ENCODE results near the gene SAYSD1. TPM values are rescaled to one million over a fixed set of nuclear protein-coding genes. Genes with fewer than 3 reads are reported as not detected.

SAYSD1 gene
- total and polyA plus RNA-seq, 2 of the 8 experiments (the other 6 are each of a cell fraction or from before 2014, with no cell fraction given), result 6.7 to 7.9 TPM

DNA sequence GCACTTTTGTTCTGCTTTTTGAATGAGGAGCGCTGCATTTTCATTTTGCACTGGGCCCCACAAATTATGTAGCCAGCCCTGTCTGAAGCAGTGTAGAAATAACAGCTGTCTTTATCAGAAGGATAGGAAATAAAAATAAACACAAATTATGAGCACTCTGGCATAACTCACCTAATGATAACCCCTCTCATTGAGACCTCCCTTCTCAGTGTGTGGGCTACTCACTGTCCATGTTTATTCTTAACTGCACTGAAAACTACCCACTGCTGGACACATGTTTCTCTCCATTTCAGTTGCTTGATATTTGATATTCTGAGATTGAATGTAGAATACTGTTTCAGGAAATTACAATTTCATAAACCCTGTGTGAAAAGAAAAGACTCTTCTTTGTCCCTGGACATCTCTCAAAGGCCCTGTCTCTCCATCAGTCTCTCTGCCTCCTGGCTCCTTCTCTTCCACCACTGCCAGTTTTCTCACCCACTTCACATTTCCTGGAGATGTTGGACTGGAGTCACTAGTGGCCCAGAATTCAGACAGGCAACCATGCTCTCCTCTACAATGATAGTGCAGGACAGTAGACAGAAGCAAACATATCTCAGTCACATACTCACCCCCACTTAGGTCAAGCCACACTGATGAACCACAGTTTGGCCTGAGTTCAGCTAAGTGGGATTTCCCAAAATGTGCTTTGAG is 29.6 kb upstream of the SAYSD1 start:
- no peak overlapping the region for H2AFZ ChIP-seq (ENCODE audit: low read length)
- no peaks in the 10 kb centered on the region for H4K20me1 ChIP-seq (replicated peaks in 1 of 2; ENCODE audit: control insufficient read depth in 1 of 2, insufficient read depth in 2 of 2, low read length in 2 of 2)
- no peak overlapping the region for H3K23ac ChIP-seq (ENCODE audit: insufficient read length)
- H3K27ac ChIP-seq (ENCODE audit: low read depth, low read length), result no peak overlapping the region
- no peak overlapping the region for H2BK5ac ChIP-seq (ENCODE audit: low read depth, low read length)
- H3K23me2 ChIP-seq (ENCODE audit: low read depth, low read length), result no peaks in the 10 kb centered on the region
- H3K4ac ChIP-seq (replicated peaks; ENCODE audit: insufficient read length, low read depth, low read length), result no peak overlapping the region
- no peak overlapping the region for H3K4me3 ChIP-seq (ENCODE audit: extremely low read depth in 1 of 4, insufficient read depth in 2 of 4, low read depth in 3 of 4, low read length in 4 of 4)
- H2AK5ac ChIP-seq (ENCODE audit: low read depth, low read length), result no peak overlapping the region
- no peak overlapping the region for H3K9ac ChIP-seq (replicated peaks in 1 of 4; ENCODE audit: extremely low read depth in 1 of 4, low read depth in 3 of 4, low read length in 3 of 4)
- H4K8ac ChIP-seq (ENCODE audit: extremely low read depth, insufficient read depth, low read length), result no peak overlapping the region
- no peak overlapping the region for H4K91ac ChIP-seq (replicated peaks; ENCODE audit: insufficient read length, low read length)
- H2BK20ac ChIP-seq (ENCODE audit: low read length), result no peak overlapping the region
- DNase-seq (ENCODE audit: low read depth in 1 of 2, low spot score in 2 of 2) (no peak), FAIRE-seq (no peak)
- H3K27me3 ChIP-seq (replicated peaks in 1 of 4; ENCODE audit: control insufficient read depth in 3 of 4, extremely low read depth in 1 of 4, insufficient read depth in 3 of 4, low read length in 3 of 4), result no peaks in the 10 kb centered on the region; a peak in 1 of 7 replicates
- no peaks in the 10 kb centered on the region for H3K9me3 ChIP-seq (ENCODE audit: insufficient read depth in 2 of 2, low read depth in 1 of 2, low read length in 1 of 2)
- no peaks in the 10 kb centered on the region for H3K79me2 ChIP-seq (ENCODE audit: control insufficient read depth in 1 of 2, insufficient read depth in 2 of 2, low read length in 2 of 2)
- no peak overlapping the region for H2BK15ac ChIP-seq (ENCODE audit: low read length)
- H3K56ac ChIP-seq (replicated peaks; ENCODE audit: insufficient read length, low read depth, low read length), result no peak overlapping the region
- no peak overlapping the region for H3K18ac ChIP-seq (ENCODE audit: extremely low read depth, low read length)
- no peak overlapping the region for H3K4me2 ChIP-seq (ENCODE audit: insufficient read depth in 1 of 2, low read depth in 2 of 2, low read length in 2 of 2)
- H2BK12ac ChIP-seq (ENCODE audit: low read depth, low read length), result no peak overlapping the region
- no peaks in the 10 kb centered on the region for H3K4me1 ChIP-seq (replicated peaks in 1 of 4; ENCODE audit: control insufficient read depth in 3 of 4, insufficient read depth in 4 of 4, low read length in 3 of 4)
- H3K14ac ChIP-seq (ENCODE audit: insufficient read length), result no peak overlapping the region
- H4K5ac ChIP-seq (ENCODE audit: insufficient read length, low read depth, low read length), result no peak overlapping the region
- ChIA-PET CTCF (ENCODE audit: partially characterized antibody) (interaction anchor here (1.2 to 1.6 kb wide), 2 partner anchors 22 to 143 kb away, joined by 3 to 5 read pairs; no protein-coding TSS in a partner anchor), POLR2A (ENCODE audit: partially characterized antibody) (no interaction called here)
- WGBS, 2 experiments (ENCODE audit: extremely low coverage in 1 of 2, insufficient coverage in 1 of 2, insufficient read length in 1 of 2, insufficient replicate concordance in 2 of 2, low coverage in 1 of 2, low lambda C conversion rate in 2 of 2, missing lambda C conversion rate in 1 of 2), result 92% methylated on average over 1 of the region's 1 CpG; no CpG with 5 or more reads in 1 of the 2 experiments
- H3K79me1 ChIP-seq (ENCODE audit: low read depth, low read length), result no peaks in the 10 kb centered on the region; the same call in 1 of the 2 replicates
- H3K36me3 ChIP-seq (ENCODE audit: control insufficient read depth in 2 of 4, insufficient read depth in 4 of 4, low read length in 3 of 4), result no peaks in the 10 kb centered on the region
- no peak overlapping the region for H2BK120ac ChIP-seq (replicated peaks; ENCODE audit: low read depth, low read length)
- TF ChIP-seq SIRT6 (IDR thresholded peaks at IDR 0.05; ENCODE audit: low read length), result no peak
- TF ChIP-seq HDAC2 (IDR thresholded peaks at IDR 0.05; ENCODE audit: borderline replicate concordance in 1 of 2, low read depth in 2 of 2, low read length in 2 of 2), result no peak
- TF ChIP-seq JUND (IDR thresholded peaks at IDR 0.05; ENCODE audit: low read length), result no peak

Measured in H1 (cell line).